ENCODE results near the gene C1QTNF5. TPM values are rescaled to one million over a fixed set of nuclear protein-coding genes. Genes with fewer than 3 reads are reported as not detected.

C1QTNF5 gene
- total RNA-seq, 4 donors from 2014 or later: 4.0 to 16.0 (median 6.0) TPM

GRCh38 chr11:119365071-119365591 lies 24.4 kb upstream of the C1QTNF5 start:
- in situ Hi-C loops (cut with MboI; ENCODE audit: low sequenced_read_pairs in 4 of 4): no loop called here
- intact Hi-C loops (cut with DNase I; ENCODE audit: low total_unique reads): no loop called here
- Histone ChIP-seq H3K36me3 (no peaks in the 10 kb centered on the region), H3K27ac (peak overlapping the region; percentile 96 to 99 (median 98)), H3K4me3 (peak overlapping the region; percentile 49 to 75 (median 64)), H3K9me3 (no peaks in the 10 kb centered on the region), H3K4me1 (peaks cover 74 to 91% of the 10 kb centered on the region in 2 donors), H3K27me3 (no peaks in the 10 kb centered on the region)
- ATAC-seq: peak; percentile 40 to 56
- TF ChIP-seq CTCF (IDR thresholded peaks at IDR 0.05 in 4 of 5, conservative IDR thresholded peaks at IDR 0.05 in 1 of 5) (peak in 3 of 5 experiments; percentile 37 to 54 (median 42)), POLR2A (IDR thresholded peaks at IDR 0.05) (peak; percentile 59 to 66)
- peak; percentile 67 to 82 for DNase-seq

- peaks cover 0 to 9% of the 10 kb centered on the region in 2 donors for H3K36me3 ChIP-seq
- H3K27me3 ChIP-seq: no peaks in the 10 kb centered on the region
- H3K4me1 ChIP-seq: peaks cover 71 to 89% of the 10 kb centered on the region in 2 donors
- no peaks in the 10 kb centered on the region for H3K9me3 ChIP-seq
- ATAC-seq: peak; percentile 5 to 6
- intact Hi-C loops (cut with DNase I; ENCODE audit: low total_unique reads): no loop called here
- H3K27ac ChIP-seq: peak overlapping the region; percentile 96 to 99 (median 98)
- TF ChIP-seq POLR2A (IDR thresholded peaks at IDR 0.05) (peak; percentile 97 to 98), CTCF (IDR thresholded peaks at IDR 0.05 in 4 of 5, conservative IDR thresholded peaks at IDR 0.05 in 1 of 5) (no peak)
- H3K4me3 ChIP-seq: peak overlapping the region; percentile 67 to 75 (median 74)
- peak in 1 of 2 donors; percentile 74 for DNase-seq
- in situ Hi-C loops (cut with MboI; ENCODE audit: low sequenced_read_pairs in 4 of 4): no loop called here
Measured at GRCh38 chr11:119363851-119364590, 23.3 kb upstream of the C1QTNF5 start.

- Histone ChIP-seq H3K36me3 (peaks cover 0 to 16% of the 10 kb centered on the region in 2 donors), H3K9me3 (no peaks in the 10 kb centered on the region), H3K27ac (peak overlapping the region; percentile 96 to 99 (median 98)), H3K4me1 (peaks cover 63 to 82% of the 10 kb centered on the region in 2 donors), H3K4me3 (peak overlapping the region; percentile 67 to 75 (median 74)), H3K27me3 (no peaks in the 10 kb centered on the region)
- TF ChIP-seq POLR2A (IDR thresholded peaks at IDR 0.05): peak; percentile 33 to 61
- TF ChIP-seq CTCF (IDR thresholded peaks at IDR 0.05 in 4 of 5, conservative IDR thresholded peaks at IDR 0.05 in 1 of 5): no peak
- DNase-seq: peak in 1 of 2 donors; percentile 69
- intact Hi-C loops (cut with DNase I; ENCODE audit: low total_unique reads): no loop called here
- no peak for ATAC-seq
- in situ Hi-C loops (cut with MboI; ENCODE audit: low sequenced_read_pairs in 4 of 4): no loop called here
Measured at GRCh38 chr11:119363081-119363850, 22.6 kb upstream of the C1QTNF5 start.

- Histone ChIP-seq H3K9me3 (no peaks in the 10 kb centered on the region), H3K27ac (peak overlapping the region; percentile 96 to 99 (median 98)), H3K36me3 (peaks cover 0 to 22% of the 10 kb centered on the region in 2 donors), H3K4me1 (peaks cover 58 to 76% of the 10 kb centered on the region in 2 donors), H3K4me3 (peak overlapping the region; percentile 67 to 75 (median 74)), H3K27me3 (no peaks in the 10 kb centered on the region)
- in situ Hi-C loops (cut with MboI; ENCODE audit: low sequenced_read_pairs in 4 of 4): no loop called here
- TF ChIP-seq POLR2A (IDR thresholded peaks at IDR 0.05) (no peak), CTCF (IDR thresholded peaks at IDR 0.05 in 4 of 5, conservative IDR thresholded peaks at IDR 0.05 in 1 of 5) (no peak)
- ATAC-seq (no peak), DNase-seq (no peak)
- intact Hi-C loops (cut with DNase I; ENCODE audit: low total_unique reads): no loop called here
Measured at GRCh38 chr11:119362741-119363080, 22.0 kb upstream of the C1QTNF5 start.

Measured in gastrocnemius medialis (tissue), 4 donors.